SK-N-SH treated with all-trans-retinoic acid at 6 μM for 48 hours (cell line): ENCODE results near the gene SLC6A18.

Experiments
- ATAC-seq: fragments of 200-7000 bp; cut with Tn5 transposase; 3 replicates; pipeline ENCODE4 v1.9.1; 2020; ENCODE audit warnings: mild to moderate bottlenecking, moderate library complexity
- BACH2 ChIP-seq: fragments of 250-450 bp; sonication (Bioruptor Pico); IDR thresholded peaks from 2 replicates; pipeline ENCODE4 v1.9.0; 2021; ENCODE audit warnings: mild to moderate bottlenecking, borderline replicate concordance
- CREB5 ChIP-seq: fragments of 250-450 bp; sonication (Bioruptor Pico); IDR thresholded peaks from 2 replicates; pipeline ENCODE4 v1.5.1; 2020; ENCODE audit warnings: low read depth, mild to moderate bottlenecking, moderate library complexity
- CSRNP3 ChIP-seq: fragments of 250-450 bp; sonication (Bioruptor Pico); IDR thresholded peaks from 2 replicates; pipeline ENCODE4 v1.5.1; 2021; ENCODE audit warnings: mild to moderate bottlenecking, moderate library complexity
- GLIS3 ChIP-seq: fragments of 250-450 bp; sonication (Bioruptor Pico); IDR thresholded peaks from 2 replicates; pipeline ENCODE4 v1.5.0; 2020; ENCODE audit warnings: mild to moderate bottlenecking, moderate library complexity
- ISL1 ChIP-seq: fragments of 250-450 bp; sonication (Bioruptor Pico); IDR thresholded peaks from 2 replicates; pipeline ENCODE4 v2.1.2; 2022; ENCODE audit warnings: mild to moderate bottlenecking, moderate library complexity
- OSR1 ChIP-seq: fragments of 250-450 bp; sonication (Bioruptor Pico); IDR thresholded peaks from 2 replicates; pipeline ENCODE4 v1.8.0; 2022; ENCODE audit warnings: moderate library complexity, mild to moderate bottlenecking, inconsistent platforms
- PATZ1 ChIP-seq: fragments of 250-450 bp; sonication (Bioruptor Pico); IDR thresholded peaks from 2 replicates; pipeline ENCODE4 v1.8.0; 2020; ENCODE audit warnings: mild to moderate bottlenecking, moderate library complexity, borderline replicate concordance
- POU6F1 ChIP-seq: fragments of 250-450 bp; sonication (Bioruptor Pico); IDR thresholded peaks from 2 replicates; pipeline ENCODE4 v1.8.0; 2021; ENCODE audit warnings: low read depth, mild to moderate bottlenecking, moderate library complexity, borderline replicate concordance
- PPARA ChIP-seq: fragments of 250-450 bp; sonication (Bioruptor Pico); IDR thresholded peaks from 2 replicates; pipeline ENCODE4 v1.5.0; 2020; ENCODE audit warnings: mild to moderate bottlenecking, borderline replicate concordance
- SNAI2 ChIP-seq: fragments of 250-450 bp; sonication (Bioruptor Pico); IDR thresholded peaks from 2 replicates; pipeline ENCODE4 v1.5.0; 2020; ENCODE audit warnings: mild to moderate bottlenecking, moderate library complexity
- TSHZ2 ChIP-seq: fragments of 250-450 bp; sonication (Bioruptor Pico); IDR thresholded peaks from 2 replicates; pipeline ENCODE4 v1.5.0; 2020; ENCODE audit warnings: mild to moderate bottlenecking, moderate library complexity
- ZC3H10 ChIP-seq: fragments of 250-450 bp; sonication (Bioruptor Pico); IDR thresholded peaks from 2 replicates; pipeline ENCODE4 v1.5.1; 2021; ENCODE audit warnings: mild to moderate bottlenecking, moderate library complexity
- ZFP3 ChIP-seq: fragments of 250-450 bp; sonication (Bioruptor Pico); IDR thresholded peaks from 2 replicates; pipeline ENCODE4 v1.5.0; 2020; ENCODE audit warnings: mild to moderate bottlenecking, moderate library complexity
- ZFP30 ChIP-seq: fragments of 450-650 bp; formaldehyde crosslinking; IDR thresholded peaks from 2 replicates; pipeline ENCODE4 v1.5.0; 2022; ENCODE audit warnings: mild to moderate bottlenecking, moderate library complexity
- ZNF70 ChIP-seq: fragments of 450-650 bp; formaldehyde crosslinking; IDR thresholded peaks from 2 replicates; pipeline ENCODE4 v1.5.0; 2020; ENCODE audit warnings: mild to moderate bottlenecking, moderate library complexity
- ZNF8 ChIP-seq: fragments of 450-650 bp; formaldehyde crosslinking; IDR thresholded peaks from 2 replicates; pipeline ENCODE4 v1.5.0; 2020; ENCODE audit warnings: mild to moderate bottlenecking, moderate library complexity

The SLC6A18 gene

GRCh38 chr5:1265461-1266455, 40.6 kb downstream of the SLC6A18 start:
- ATAC-seq, result no peak

More at GRCh38 chr5:1265461-1266455, 40.6 kb downstream of the SLC6A18 start:
- no peak for TF ChIP-seq ZFP3
- TF ChIP-seq GLIS3, result no peak
- no peak for TF ChIP-seq PATZ1 (CRISPR knock-in tag)
- TF ChIP-seq CREB5 (CRISPR knock-in tag), result no peak
- no peak for TF ChIP-seq SNAI2 (CRISPR knock-in tag)
- TF ChIP-seq ZC3H10 (CRISPR knock-in tag), result no peak
- TF ChIP-seq ZFP30, result no peak
- TF ChIP-seq TSHZ2 (CRISPR knock-in tag), result no peak
- no peak for TF ChIP-seq CSRNP3
- no peak for TF ChIP-seq POU6F1 (CRISPR knock-in tag)
- TF ChIP-seq ISL1 (CRISPR knock-in tag), result no peak
- no peak for TF ChIP-seq ZNF8 (CRISPR knock-in tag)
- no peak for TF ChIP-seq OSR1 (CRISPR knock-in tag)
- TF ChIP-seq PPARA (CRISPR knock-in tag), result no peak
- TF ChIP-seq BACH2 (CRISPR knock-in tag), result no peak
- no peak for TF ChIP-seq ZNF70 (CRISPR knock-in tag)
